HEK293 (cell line): ENCODE data around the gene MME.

Experiments used
- CTCF ChIA-PET: fragments of 350-600 bp; formaldehyde crosslinking; extraction: SDS; loops from one replicate; lab custom pipeline; 2021; ENCODE audit warnings: antibody characterized with exemption; lab: Yijun Ruan, JAX
- POLR2A ChIA-PET: fragments of 300-600 bp; formaldehyde crosslinking; extraction: SDS; loops from one replicate; lab custom pipeline; 2020; ENCODE audit warnings: antibody characterized with exemption, inconsistent platforms; lab: Yijun Ruan, JAX
- H3K27ac ChIP-seq: fragments of 200-500 bp; sonication (Bioruptor generic); 2 replicates; pipeline ENCODE4 v1.5.1; 2014; ENCODE audit warnings: low read depth, low read length, control low read depth, inconsistent platforms; ENCODE audit errors: extremely low read depth
- H3K36me3 ChIP-seq, 2 experiments: fragments of 200-500 bp in 1 of 2; sonication (Bioruptor generic) in 1 of 2; 1 replicate in 1 of 2; 2 replicates in 1 of 2; pipeline ENCODE4 v1.5.1; 2014 to 2017; ENCODE audit warnings: inconsistent platforms in 2 of 2, low read length in 2 of 2; ENCODE audit not compliant: control insufficient read depth in 2 of 2, insufficient read depth in 1 of 2
- H3K4me1 ChIP-seq: fragments of 200-500 bp; sonication (Bioruptor generic); 2 replicates; pipeline ENCODE4 v1.5.1; 2014; ENCODE audit warnings: mild to moderate bottlenecking, low read length, inconsistent platforms; ENCODE audit not compliant: control insufficient read depth, insufficient read depth
- H3K4me3 ChIP-seq: 2 replicates; pipeline ENCODE4 v1.5.1; 2011; ENCODE audit warnings: low read depth, mild to moderate bottlenecking, control low read depth, low read length, moderate library complexity
- H3K9me3 ChIP-seq: fragments of 200-500 bp; sonication (Bioruptor generic); 2 replicates; pipeline ENCODE4 v1.5.1; 2014; ENCODE audit warnings: low read depth, low read length, inconsistent platforms; ENCODE audit not compliant: control insufficient read depth, insufficient read depth
- EGR2 ChIP-seq: fragments of 450-650 bp; formaldehyde crosslinking; IDR thresholded peaks from 2 replicates; pipeline ENCODE4 v1.5.1; 2016; ENCODE audit warnings: low read depth, missing biosample characterization, missing genetic modification characterization
- GLIS1 ChIP-seq: fragments of 450-650 bp; formaldehyde crosslinking; IDR thresholded peaks from 2 replicates; pipeline ENCODE4 v1.5.1; 2016; ENCODE audit warnings: missing biosample characterization, missing genetic modification characterization
- KLF1 ChIP-seq: fragments of 450-650 bp; formaldehyde crosslinking; IDR thresholded peaks from 2 replicates; pipeline ENCODE4 v1.5.1; 2016; ENCODE audit warnings: missing biosample characterization, missing genetic modification characterization
- PRDM10 ChIP-seq: fragments of 450-650 bp; formaldehyde crosslinking; IDR thresholded peaks from 2 replicates; pipeline ENCODE4 v1.5.1; 2016; ENCODE audit warnings: missing biosample characterization, missing genetic modification characterization
- ZFHX2 ChIP-seq: fragments of 450-650 bp; formaldehyde crosslinking; conservative IDR thresholded peaks from 2 replicates; pipeline ENCODE4 v1.5.1; 2016; ENCODE audit warnings: missing biosample characterization, missing genetic modification characterization
- ZNF175 ChIP-seq: fragments of 450-650 bp; formaldehyde crosslinking; IDR thresholded peaks from 2 replicates; pipeline ENCODE4 v1.5.1; 2016; ENCODE audit warnings: missing biosample characterization, missing genetic modification characterization
- ZNF221 ChIP-seq: fragments of 450-650 bp; formaldehyde crosslinking; IDR thresholded peaks from 2 replicates; pipeline ENCODE4 v1.5.1; 2017; ENCODE audit warnings: missing biosample characterization, missing genetic modification characterization, borderline replicate concordance
- ZNF324 ChIP-seq: fragments of 450-650 bp; formaldehyde crosslinking; IDR thresholded peaks from 2 replicates; pipeline ENCODE4 v1.5.1; 2016; ENCODE audit warnings: missing biosample characterization, missing genetic modification characterization
- ZNF366 ChIP-seq: fragments of 450-650 bp; formaldehyde crosslinking; conservative IDR thresholded peaks from 2 replicates; pipeline ENCODE4 v1.5.1; 2016; ENCODE audit warnings: missing biosample characterization, missing genetic modification characterization
- ZNF391 ChIP-seq: fragments of 450-650 bp; formaldehyde crosslinking; IDR thresholded peaks from 2 replicates; pipeline ENCODE4 v1.5.1; 2016; ENCODE audit warnings: low read depth, missing biosample characterization, missing genetic modification characterization, borderline replicate concordance
- ZNF548 ChIP-seq: fragments of 450-650 bp; formaldehyde crosslinking; IDR thresholded peaks from 2 replicates; pipeline ENCODE4 v1.5.1; 2016; ENCODE audit warnings: missing biosample characterization, missing genetic modification characterization
- ZNF561 ChIP-seq: fragments of 450-650 bp; IDR thresholded peaks from 2 replicates; pipeline ENCODE4 v1.5.1; 2018; ENCODE audit warnings: missing biosample characterization, missing genetic modification characterization, borderline replicate concordance
- ZNF645 ChIP-seq: fragments of 450-650 bp; formaldehyde crosslinking; IDR thresholded peaks from 2 replicates; pipeline ENCODE4; 2016; ENCODE audit warnings: missing biosample characterization, missing genetic modification characterization
- ZNF768 ChIP-seq: fragments of 450-650 bp; formaldehyde crosslinking; IDR thresholded peaks from 2 replicates; pipeline ENCODE4 v1.5.1; 2018; ENCODE audit warnings: missing biosample characterization, mild to moderate bottlenecking, missing genetic modification characterization
- ZNF792 ChIP-seq: fragments of 450-650 bp; formaldehyde crosslinking; IDR thresholded peaks from 2 replicates; pipeline ENCODE4 v1.5.1; 2016; ENCODE audit warnings: missing biosample characterization, missing genetic modification characterization
- TF ChIP-seq, protein P1 (sequence below): fragments of 450-650 bp; formaldehyde crosslinking; IDR thresholded peaks from 2 replicates; pipeline ENCODE4 v1.5.1; 2017; ENCODE audit warnings: missing biosample characterization, missing genetic modification characterization
- TF ChIP-seq, protein P2 (sequence below): fragments of 450-650 bp; formaldehyde crosslinking; IDR thresholded peaks from 2 replicates; pipeline ENCODE4 v1.5.1; 2016; ENCODE audit warnings: missing biosample characterization, missing genetic modification characterization
- TF ChIP-seq, protein P3 (sequence below): IDR thresholded peaks from 2 replicates; pipeline ENCODE4 v1.6.1; 2011; ENCODE audit warnings: mild to moderate bottlenecking, low read depth, low read length, borderline replicate concordance
- TF ChIP-seq, protein P4 (sequence below): fragments of 450-650 bp; formaldehyde crosslinking; IDR thresholded peaks from 2 replicates; pipeline ENCODE4 v1.5.1; 2016; ENCODE audit warnings: missing biosample characterization, missing genetic modification characterization
- TF ChIP-seq, protein P5 (sequence below): fragments of 450-650 bp; formaldehyde crosslinking; IDR thresholded peaks from 2 replicates; pipeline ENCODE4 v1.5.1; 2017; ENCODE audit warnings: missing biosample characterization, missing genetic modification characterization
- TF ChIP-seq, protein P6 (sequence below): fragments of 450-650 bp; formaldehyde crosslinking; IDR thresholded peaks from 2 replicates; pipeline ENCODE4 v1.5.1; 2017; ENCODE audit warnings: missing biosample characterization, missing genetic modification characterization
- TF ChIP-seq, protein P7 (sequence below): fragments of 450-650 bp; formaldehyde crosslinking; IDR thresholded peaks from 2 replicates; pipeline ENCODE4 v1.5.1; 2016; ENCODE audit warnings: missing biosample characterization, missing genetic modification characterization

Gene MME

GRCh38 chr3:155088706-155089345 lies 8.7 kb downstream of the MME start:
- no peak overlapping the region for H3K27ac ChIP-seq
- no peaks in the 10 kb centered on the region for H3K4me1 ChIP-seq
- CTCF ChIA-PET = no interaction called here
- no peaks in the 10 kb centered on the region for H3K36me3 ChIP-seq
- H3K4me3 ChIP-seq = no peak overlapping the region
- TF ChIP-seq ZNF324 (no peak), ZNF366 (tag by site-specific recombination) (no peak), ZNF391 (tag by site-specific recombination) (no peak), ZFHX2 (no peak), ZNF792 (tag by site-specific recombination) (no peak)
- TF ChIP-seq, protein P1, sequence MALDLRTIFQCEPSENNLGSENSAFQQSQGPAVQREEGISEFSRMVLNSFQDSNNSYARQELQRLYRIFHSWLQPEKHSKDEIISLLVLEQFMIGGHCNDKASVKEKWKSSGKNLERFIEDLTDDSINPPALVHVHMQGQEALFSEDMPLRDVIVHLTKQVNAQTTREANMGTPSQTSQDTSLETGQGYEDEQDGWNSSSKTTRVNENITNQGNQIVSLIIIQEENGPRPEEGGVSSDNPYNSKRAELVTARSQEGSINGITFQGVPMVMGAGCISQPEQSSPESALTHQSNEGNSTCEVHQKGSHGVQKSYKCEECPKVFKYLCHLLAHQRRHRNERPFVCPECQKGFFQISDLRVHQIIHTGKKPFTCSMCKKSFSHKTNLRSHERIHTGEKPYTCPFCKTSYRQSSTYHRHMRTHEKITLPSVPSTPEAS (tag by site-specific recombination) = no peak
- TF ChIP-seq, protein P2, sequence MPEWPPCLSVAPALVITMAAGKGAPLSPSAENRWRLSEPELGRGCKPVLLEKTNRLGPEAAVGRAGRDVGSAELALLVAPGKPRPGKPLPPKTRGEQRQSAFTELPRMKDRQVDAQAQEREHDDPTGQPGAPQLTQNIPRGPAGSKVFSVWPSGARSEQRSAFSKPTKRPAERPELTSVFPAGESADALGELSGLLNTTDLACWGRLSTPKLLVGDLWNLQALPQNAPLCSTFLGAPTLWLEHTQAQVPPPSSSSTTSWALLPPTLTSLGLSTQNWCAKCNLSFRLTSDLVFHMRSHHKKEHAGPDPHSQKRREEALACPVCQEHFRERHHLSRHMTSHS (tag by site-specific recombination) = no peak
- POLR2A ChIA-PET = no interaction called here
- no peaks in the 10 kb centered on the region for H3K9me3 ChIP-seq

GRCh38 chr3:155089495-155089894 lies 9.4 kb downstream of the MME start:
- Histone ChIP-seq H3K4me1 (no peaks in the 10 kb centered on the region), H3K9me3 (no peaks in the 10 kb centered on the region), H3K36me3 (no peaks in the 10 kb centered on the region), H3K27ac (no peak overlapping the region), H3K4me3 (no peak overlapping the region)
- TF ChIP-seq EGR2 (no peak), PRDM10 (tag by site-specific recombination) (no peak), ZNF548 (tag by site-specific recombination) (no peak), ZNF175 (tag by site-specific recombination) (no peak), ZNF561 (tag by site-specific recombination) (no peak), ZNF768 (no peak), GLIS1 (tag by site-specific recombination) (no peak), KLF1 (no peak), ZNF221 (tag by site-specific recombination) (no peak), ZNF645 (tag by site-specific recombination) (no peak)
- TF ChIP-seq, protein P3, sequence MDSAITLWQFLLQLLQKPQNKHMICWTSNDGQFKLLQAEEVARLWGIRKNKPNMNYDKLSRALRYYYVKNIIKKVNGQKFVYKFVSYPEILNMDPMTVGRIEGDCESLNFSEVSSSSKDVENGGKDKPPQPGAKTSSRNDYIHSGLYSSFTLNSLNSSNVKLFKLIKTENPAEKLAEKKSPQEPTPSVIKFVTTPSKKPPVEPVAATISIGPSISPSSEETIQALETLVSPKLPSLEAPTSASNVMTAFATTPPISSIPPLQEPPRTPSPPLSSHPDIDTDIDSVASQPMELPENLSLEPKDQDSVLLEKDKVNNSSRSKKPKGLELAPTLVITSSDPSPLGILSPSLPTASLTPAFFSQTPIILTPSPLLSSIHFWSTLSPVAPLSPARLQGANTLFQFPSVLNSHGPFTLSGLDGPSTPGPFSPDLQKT = no peak
- TF ChIP-seq, protein P4, sequence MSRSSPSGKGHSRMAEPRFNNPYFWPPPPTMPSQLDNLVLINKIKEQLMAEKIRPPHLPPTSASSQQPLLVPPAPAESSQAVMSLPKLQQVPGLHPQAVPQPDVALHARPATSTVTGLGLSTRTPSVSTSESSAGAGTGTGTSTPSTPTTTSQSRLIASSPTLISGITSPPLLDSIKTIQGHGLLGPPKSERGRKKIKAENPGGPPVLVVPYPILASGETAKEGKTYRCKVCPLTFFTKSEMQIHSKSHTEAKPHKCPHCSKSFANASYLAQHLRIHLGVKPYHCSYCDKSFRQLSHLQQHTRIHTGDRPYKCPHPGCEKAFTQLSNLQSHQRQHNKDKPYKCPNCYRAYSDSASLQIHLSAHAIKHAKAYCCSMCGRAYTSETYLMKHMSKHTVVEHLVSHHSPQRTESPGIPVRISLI (tag by site-specific recombination) = no peak
- TF ChIP-seq, protein P5, sequence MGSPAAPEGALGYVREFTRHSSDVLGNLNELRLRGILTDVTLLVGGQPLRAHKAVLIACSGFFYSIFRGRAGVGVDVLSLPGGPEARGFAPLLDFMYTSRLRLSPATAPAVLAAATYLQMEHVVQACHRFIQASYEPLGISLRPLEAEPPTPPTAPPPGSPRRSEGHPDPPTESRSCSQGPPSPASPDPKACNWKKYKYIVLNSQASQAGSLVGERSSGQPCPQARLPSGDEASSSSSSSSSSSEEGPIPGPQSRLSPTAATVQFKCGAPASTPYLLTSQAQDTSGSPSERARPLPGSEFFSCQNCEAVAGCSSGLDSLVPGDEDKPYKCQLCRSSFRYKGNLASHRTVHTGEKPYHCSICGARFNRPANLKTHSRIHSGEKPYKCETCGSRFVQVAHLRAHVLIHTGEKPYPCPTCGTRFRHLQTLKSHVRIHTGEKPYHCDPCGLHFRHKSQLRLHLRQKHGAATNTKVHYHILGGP (tag by site-specific recombination) = no peak
- TF ChIP-seq, protein P6, sequence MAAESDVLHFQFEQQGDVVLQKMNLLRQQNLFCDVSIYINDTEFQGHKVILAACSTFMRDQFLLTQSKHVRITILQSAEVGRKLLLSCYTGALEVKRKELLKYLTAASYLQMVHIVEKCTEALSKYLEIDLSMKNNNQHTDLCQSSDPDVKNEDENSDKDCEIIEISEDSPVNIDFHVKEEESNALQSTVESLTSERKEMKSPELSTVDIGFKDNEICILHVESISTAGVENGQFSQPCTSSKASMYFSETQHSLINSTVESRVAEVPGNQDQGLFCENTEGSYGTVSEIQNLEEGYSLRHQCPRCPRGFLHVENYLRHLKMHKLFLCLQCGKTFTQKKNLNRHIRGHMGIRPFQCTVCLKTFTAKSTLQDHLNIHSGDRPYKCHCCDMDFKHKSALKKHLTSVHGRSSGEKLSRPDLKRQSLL (tag by site-specific recombination) = no peak
- TF ChIP-seq, protein P7, sequence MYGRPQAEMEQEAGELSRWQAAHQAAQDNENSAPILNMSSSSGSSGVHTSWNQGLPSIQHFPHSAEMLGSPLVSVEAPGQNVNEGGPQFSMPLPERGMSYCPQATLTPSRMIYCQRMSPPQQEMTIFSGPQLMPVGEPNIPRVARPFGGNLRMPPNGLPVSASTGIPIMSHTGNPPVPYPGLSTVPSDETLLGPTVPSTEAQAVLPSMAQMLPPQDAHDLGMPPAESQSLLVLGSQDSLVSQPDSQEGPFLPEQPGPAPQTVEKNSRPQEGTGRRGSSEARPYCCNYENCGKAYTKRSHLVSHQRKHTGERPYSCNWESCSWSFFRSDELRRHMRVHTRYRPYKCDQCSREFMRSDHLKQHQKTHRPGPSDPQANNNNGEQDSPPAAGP = no peak
- ChIA-PET POLR2A (no interaction called here), CTCF (no interaction called here)
